GM12872 (cell line): ENCODE measurements around the gene GPRC5C.

Experiments
- CTCF ChIP-seq: IDR thresholded peaks from 3 replicates; pipeline ENCODE4 v1.5.1; 2011; ENCODE audit warnings: low read depth, mild to moderate bottlenecking, low read length, moderate library complexity; ENCODE audit not compliant: insufficient read depth

The GPRC5C gene

GRCh38 chr17:74408262-74408661 lies 23.6 kb upstream of the GPRC5C start:
- TF ChIP-seq CTCF: peak; percentile 33; the same call in 1 of the 3 replicates

GRCh38 chr17:74408815-74409214 lies 23.1 kb upstream of the GPRC5C start:
- no peak for TF ChIP-seq CTCF

GRCh38 chr17:74410001-74410443 lies 21.9 kb upstream of the GPRC5C start:
- no peak for TF ChIP-seq CTCF

GRCh38 chr17:74412581-74412980 lies 19.3 kb upstream of the GPRC5C start:
- no peak for TF ChIP-seq CTCF

- TF ChIP-seq CTCF: no peak
Observed at GRCh38 chr17:74413491-74413890, 18.4 kb upstream of the GPRC5C start.

GRCh38 chr17:74414510-74414909 lies 17.4 kb upstream of the GPRC5C start:
- TF ChIP-seq CTCF: no peak

GRCh38 chr17:74415608-74416396 lies 16.1 kb upstream of the GPRC5C start:
- TF ChIP-seq CTCF: no peak
